SU-DHL-6 (cell line): Measurements from ENCODE around the gene ZP1.

Experiments
- H2AFZ ChIP-seq: fragments of 200-600 bp; sonication (generic); 2 replicates; pipeline ENCODE4 v1.6.1; 2014; ENCODE audit warnings: low read depth, mild to moderate bottlenecking, moderate library complexity, mixed read lengths, antibody characterized with exemption, low read length; ENCODE audit not compliant: severe bottlenecking
- H3F3A ChIP-seq: fragments of 200-600 bp; shearing (Covaris generic); 2 replicates; pipeline ENCODE4 v1.6.0; 2016; ENCODE audit warnings: antibody characterized with exemption, mild to moderate bottlenecking; ENCODE audit not compliant: insufficient read depth
- H3K27ac ChIP-seq: fragments of 200-600 bp; sonication (generic); 2 replicates; pipeline ENCODE4 v1.5.1; 2016; ENCODE audit warnings: low read depth, mild to moderate bottlenecking, low read length, moderate library complexity, mixed read lengths
- H3K27me3 ChIP-seq: fragments of 200-600 bp; sonication (generic), shearing (Covaris generic); 2 replicates; pipeline ENCODE4 v1.6.0; 2014; ENCODE audit warnings: mild to moderate bottlenecking, low read length
- H3K36me3 ChIP-seq: fragments of 200-600 bp; sonication (generic); 2 replicates; pipeline ENCODE4 v1.6.1; 2014; ENCODE audit warnings: mild to moderate bottlenecking, low read length, mixed read lengths
- H3K4me2 ChIP-seq: fragments of 300-600, 200-600 bp; shearing (Covaris generic), sonication (generic); 2 replicates; pipeline ENCODE4 v1.6.0; 2014; ENCODE audit warnings: low read length, low read depth, mild to moderate bottlenecking; ENCODE audit not compliant: poor library complexity, severe bottlenecking
- H3K4me3 ChIP-seq: fragments of 200-600 bp; sonication (generic); 2 replicates; pipeline ENCODE4 v1.5.1; 2014; ENCODE audit warnings: antibody characterized with exemption, low read length, mild to moderate bottlenecking, mixed read lengths; ENCODE audit not compliant: insufficient read depth, poor library complexity, severe bottlenecking
- H3K79me2 ChIP-seq: fragments of 200-600 bp; sonication (generic); 2 replicates; pipeline ENCODE4 v1.6.1; 2014; ENCODE audit warnings: mild to moderate bottlenecking, low read length, moderate library complexity; ENCODE audit not compliant: insufficient read depth
- H3K9ac ChIP-seq: fragments of 200-600 bp; sonication (generic); 2 replicates; pipeline ENCODE4 v1.7.0; 2014; ENCODE audit warnings: mild to moderate bottlenecking, low read length
- H3K9me2 ChIP-seq: fragments of 200-600 bp; sonication (generic); replicated peaks from 2 replicates; pipeline ENCODE4 v1.6.1; 2014; ENCODE audit warnings: low read length; ENCODE audit not compliant: insufficient read depth
- H3K9me3 ChIP-seq: fragments of 200-600 bp; sonication (generic); 2 replicates; pipeline ENCODE4 v1.6.1; 2014; ENCODE audit warnings: low read length, mixed read lengths; ENCODE audit not compliant: insufficient read depth
- H4K20me1 ChIP-seq: fragments of 200-600 bp; sonication (generic); 2 replicates; pipeline ENCODE4 v1.6.1; 2014; ENCODE audit warnings: low read depth, mild to moderate bottlenecking, antibody characterized with exemption, low read length, moderate library complexity, mixed read lengths
- CTCF ChIP-seq: fragments of 200-600 bp; sonication (generic); IDR thresholded peaks from one replicate; pipeline ENCODE4 v1.5.1; 2017; ENCODE audit warnings: antibody characterized with exemption, mild to moderate bottlenecking, low read length, moderate library complexity; ENCODE audit not compliant: insufficient read depth, poor library complexity, severe bottlenecking
- EZH2phosphoT487 ChIP-seq: fragments of 200-600 bp; sonication (generic), shearing (Covaris generic); conservative IDR thresholded peaks from 2 replicates; pipeline ENCODE4 v1.6.1; 2018; ENCODE audit warnings: mild to moderate bottlenecking, antibody characterized with exemption, low read length, moderate library complexity, mixed read lengths

Gene ZP1

DNA sequence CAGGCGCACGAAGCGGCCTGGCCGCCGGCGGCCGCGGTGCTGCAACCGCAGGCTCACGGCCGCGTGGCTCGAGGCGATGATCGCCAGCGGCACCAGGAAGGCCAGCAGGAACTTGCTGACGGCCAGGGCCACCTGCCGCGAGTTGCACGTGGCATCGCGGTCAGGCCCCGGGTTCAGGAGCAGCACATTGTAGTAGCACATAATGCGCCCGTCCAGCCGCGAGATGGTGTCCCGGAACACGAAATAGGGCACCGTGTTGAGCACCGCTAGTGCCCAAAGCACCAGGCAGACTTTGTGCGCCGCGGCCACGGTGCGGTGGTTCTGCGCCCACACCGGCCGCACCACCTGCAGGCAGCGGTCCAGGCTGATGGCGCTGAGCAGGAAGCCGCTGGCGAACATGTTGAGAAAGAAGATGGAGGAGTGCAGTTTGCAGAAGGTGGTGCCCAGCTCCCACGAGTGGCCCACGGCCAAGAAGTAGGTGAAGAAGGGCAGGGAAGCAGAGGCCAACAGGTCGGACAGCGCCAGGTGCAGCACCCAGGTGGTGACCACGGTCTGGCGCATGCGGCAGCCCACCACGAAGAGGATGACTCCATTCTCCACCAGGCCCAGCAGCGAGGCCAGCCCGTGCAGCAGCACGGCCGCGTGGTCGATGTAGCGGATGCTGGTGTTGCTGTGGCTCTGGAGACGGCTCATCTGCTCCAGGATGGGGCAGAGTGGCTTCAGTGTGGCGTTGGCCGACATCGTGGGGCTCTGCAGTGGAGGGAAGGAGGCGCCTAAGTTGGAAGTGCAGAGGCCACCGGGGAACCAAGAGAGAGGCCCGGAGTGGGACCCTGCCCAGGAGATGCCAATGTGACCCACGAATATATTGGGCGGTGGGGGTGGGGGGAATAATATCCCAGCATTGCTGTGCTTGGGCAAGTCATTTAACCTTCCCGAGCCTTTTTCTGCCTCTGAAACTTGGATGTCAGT lies 14.1 kb upstream of the ZP1 start:
- no peak for TF ChIP-seq CTCF
- no peak for TF ChIP-seq EZH2phosphoT487
- H3K4me3 ChIP-seq = no peak overlapping the region
- no peaks in the 10 kb centered on the region for H3K36me3 ChIP-seq

DNA sequence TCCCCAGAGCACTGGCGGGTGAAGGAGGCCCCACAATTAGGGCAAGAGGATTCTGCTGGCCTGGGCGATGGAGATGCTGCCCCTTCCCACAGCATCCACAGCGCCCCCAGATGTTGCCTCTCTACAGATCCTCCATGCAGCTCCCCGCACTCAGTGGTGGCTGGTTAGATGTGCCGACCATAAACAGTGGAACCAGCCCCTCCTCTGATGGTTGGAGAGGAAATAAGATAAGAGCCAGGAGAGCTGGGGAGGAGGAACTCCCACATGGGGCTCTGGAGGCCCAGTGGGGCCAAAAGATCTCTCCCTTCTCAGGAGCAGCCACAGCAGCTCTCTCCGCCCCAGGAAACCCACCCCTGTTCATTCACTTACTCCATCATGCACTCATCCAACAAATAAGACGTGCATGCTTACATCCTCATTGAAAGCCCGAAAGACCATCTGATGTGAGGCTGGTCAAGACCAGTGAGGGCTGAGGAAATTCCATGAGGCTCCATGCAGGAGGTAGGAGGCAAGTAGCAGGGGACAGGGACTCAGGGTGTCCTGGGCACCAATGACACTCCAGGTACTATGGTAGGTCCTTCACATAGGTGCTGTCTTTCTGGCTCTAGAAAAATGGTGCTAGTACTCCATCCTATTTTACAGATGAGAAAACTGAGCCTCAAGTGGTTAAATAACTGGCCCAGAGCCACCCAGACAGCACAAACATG lies 13.0 kb upstream of the ZP1 start:
- H2AFZ ChIP-seq = no peak overlapping the region
- H3K9me3 ChIP-seq = no peaks in the 10 kb centered on the region
- H3K79me2 ChIP-seq = no peaks in the 10 kb centered on the region
- no peaks in the 10 kb centered on the region for H3K27me3 ChIP-seq
- no peak overlapping the region for H3K4me3 ChIP-seq
- no peaks in the 10 kb centered on the region for H3F3A ChIP-seq
- no peak overlapping the region for H3K9ac ChIP-seq
- H3K9me2 ChIP-seq = no peaks in the 10 kb centered on the region
- H3K4me2 ChIP-seq = no peak overlapping the region
- TF ChIP-seq CTCF (no peak), EZH2phosphoT487 (no peak)
- no peak overlapping the region for H3K27ac ChIP-seq
- no peaks in the 10 kb centered on the region for H4K20me1 ChIP-seq
- H3K36me3 ChIP-seq = no peaks in the 10 kb centered on the region

More for the DNA sequence above, 14.1 kb upstream of the ZP1 start:
- H3K27ac ChIP-seq = no peak overlapping the region
- H2AFZ ChIP-seq = no peak overlapping the region
- H3K9ac ChIP-seq = no peak overlapping the region
- no peaks in the 10 kb centered on the region for H3F3A ChIP-seq
- no peaks in the 10 kb centered on the region for H3K79me2 ChIP-seq
- no peaks in the 10 kb centered on the region for H3K27me3 ChIP-seq
- H3K9me3 ChIP-seq = no peaks in the 10 kb centered on the region
- H3K4me2 ChIP-seq = no peak overlapping the region
- no peaks in the 10 kb centered on the region for H4K20me1 ChIP-seq
- H3K9me2 ChIP-seq = no peaks in the 10 kb centered on the region

DNA sequence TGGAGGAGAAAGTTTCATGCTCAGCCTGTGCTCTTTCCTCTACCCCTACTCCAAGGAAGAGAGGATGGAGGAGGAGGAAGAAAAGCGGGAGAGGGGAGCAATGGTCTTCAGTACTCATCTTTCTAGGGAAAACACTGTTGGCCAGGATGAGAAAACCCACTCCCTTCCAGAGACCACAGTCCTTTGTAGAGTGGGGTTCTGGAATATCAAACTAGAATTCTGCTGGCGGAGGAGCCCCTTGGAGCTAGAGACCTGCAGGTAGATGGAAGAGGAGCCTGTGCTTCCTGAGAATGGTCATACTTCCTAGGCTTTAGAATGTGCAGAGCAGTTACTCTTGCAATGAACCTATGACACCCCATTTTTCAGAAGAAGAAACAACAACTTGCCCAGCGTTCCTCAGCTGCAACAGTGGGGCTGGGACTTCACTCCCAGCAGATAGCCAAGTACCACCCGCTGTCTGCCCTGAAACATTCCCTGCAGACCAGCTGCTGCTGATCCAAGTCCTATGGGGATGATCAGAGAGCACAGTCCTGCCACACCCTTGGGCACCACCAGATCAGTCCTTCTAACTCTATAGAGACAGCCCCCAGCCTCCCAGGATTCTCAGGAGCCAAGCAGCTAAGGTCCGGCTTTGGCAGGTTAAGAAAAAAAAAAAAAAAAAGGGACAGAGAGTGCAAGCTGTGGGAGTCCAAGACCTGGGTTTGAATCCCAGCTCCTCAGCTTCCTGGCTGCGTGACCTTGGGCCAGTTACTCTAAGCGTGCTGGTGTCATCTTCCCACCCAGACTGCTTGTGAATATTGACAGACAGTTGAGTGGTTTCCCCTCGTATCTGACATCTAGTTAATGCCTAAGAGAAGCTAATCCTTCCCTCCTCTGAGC lies 12.3 kb upstream of the ZP1 start:
- H3K4me2 ChIP-seq = no peak overlapping the region
- H3K4me3 ChIP-seq = no peak overlapping the region
- no peak overlapping the region for H3K9ac ChIP-seq
- H3K79me2 ChIP-seq = no peaks in the 10 kb centered on the region
- no peaks in the 10 kb centered on the region for H3F3A ChIP-seq
- H4K20me1 ChIP-seq = no peaks in the 10 kb centered on the region
- no peak overlapping the region for H2AFZ ChIP-seq
- no peaks in the 10 kb centered on the region for H3K36me3 ChIP-seq
- TF ChIP-seq CTCF (no peak), EZH2phosphoT487 (no peak)
- no peaks in the 10 kb centered on the region for H3K9me3 ChIP-seq
- no peak overlapping the region for H3K27ac ChIP-seq
- H3K27me3 ChIP-seq = no peaks in the 10 kb centered on the region
- no peaks in the 10 kb centered on the region for H3K9me2 ChIP-seq
